Keratinocyte (primary cell): ENCODE data around the gene NUTM2B.
"Not testable (repeated sequence)": the region's sequence is repeated elsewhere in the genome, so short reads cannot be mapped to it uniquely, and the experiment has no call there.

Source experiments
- EZH2 ChIP-seq: IDR thresholded peaks from one replicate; pipeline ENCODE4 v1.6.1; 2012; ENCODE audit warnings: inconsistent platforms, mild to moderate bottlenecking, low read length, moderate library complexity
- TF ChIP-seq, protein P1 (sequence below), 3 experiments: IDR thresholded peaks in 1 of 3; conservative IDR thresholded peaks in 1 of 3; optimal IDR thresholded peaks in 1 of 3; 2 replicates in 2 of 3; 3 replicates in 1 of 3; pipeline versions ENCODE3 to v1.5.1; 2011; ENCODE audit warnings: low read length in 3 of 3, mild to moderate bottlenecking in 3 of 3, moderate library complexity in 2 of 3, control low read depth in 1 of 3, inconsistent platforms in 1 of 3; ENCODE audit not compliant: insufficient read depth in 2 of 3; ENCODE audit errors: extremely low read depth in 1 of 3

- TF ChIP-seq, protein P1, sequence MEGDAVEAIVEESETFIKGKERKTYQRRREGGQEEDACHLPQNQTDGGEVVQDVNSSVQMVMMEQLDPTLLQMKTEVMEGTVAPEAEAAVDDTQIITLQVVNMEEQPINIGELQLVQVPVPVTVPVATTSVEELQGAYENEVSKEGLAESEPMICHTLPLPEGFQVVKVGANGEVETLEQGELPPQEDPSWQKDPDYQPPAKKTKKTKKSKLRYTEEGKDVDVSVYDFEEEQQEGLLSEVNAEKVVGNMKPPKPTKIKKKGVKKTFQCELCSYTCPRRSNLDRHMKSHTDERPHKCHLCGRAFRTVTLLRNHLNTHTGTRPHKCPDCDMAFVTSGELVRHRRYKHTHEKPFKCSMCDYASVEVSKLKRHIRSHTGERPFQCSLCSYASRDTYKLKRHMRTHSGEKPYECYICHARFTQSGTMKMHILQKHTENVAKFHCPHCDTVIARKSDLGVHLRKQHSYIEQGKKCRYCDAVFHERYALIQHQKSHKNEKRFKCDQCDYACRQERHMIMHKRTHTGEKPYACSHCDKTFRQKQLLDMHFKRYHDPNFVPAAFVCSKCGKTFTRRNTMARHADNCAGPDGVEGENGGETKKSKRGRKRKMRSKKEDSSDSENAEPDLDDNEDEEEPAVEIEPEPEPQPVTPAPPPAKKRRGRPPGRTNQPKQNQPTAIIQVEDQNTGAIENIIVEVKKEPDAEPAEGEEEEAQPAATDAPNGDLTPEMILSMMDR (optimal IDR thresholded peaks at IDR 0.05 in 1 of 3, IDR thresholded peaks at IDR 0.05 in 1 of 3, conservative IDR thresholded peaks at IDR 0.05 in 1 of 3; ENCODE audit: extremely low read depth in 1 of 3, insufficient read depth in 2 of 3, low read length in 3 of 3): not testable (repeated sequence)
- not testable (repeated sequence) for TF ChIP-seq EZH2
These were observed 2.6 kb upstream of the NUTM2B start for GRCh38 chr10:79700381-79700944.
